T-helper 17 cell (primary cell): Measurements from ENCODE around the gene BDH1. TPM values are rescaled to one million over a fixed set of nuclear protein-coding genes. Genes with fewer than 3 reads are reported as not detected.
"Not testable (repeated sequence)": the region's sequence is repeated elsewhere in the genome, so short reads cannot be mapped to it uniquely, and the experiment has no call there.

ENCODE experiments used
- ATAC-seq: fragments of 150-1000 bp; cut with Tn5 transposase; 2 replicates; pipeline ENCODE4 v1.10.0; 2021; ENCODE audit warnings: mild to moderate bottlenecking, moderate library complexity
- DNase-seq, 3 donors: peaks; one replicate each; pipeline versions ENCODE4 v3.0.0 to v3.0.0-alpha.2; 2020 to 2021
- H3K9me3 ChIP-seq: one replicate; pipeline ENCODE4 v1.7.0; 2013; ENCODE audit warnings: low read length, mild to moderate bottlenecking; ENCODE audit not compliant: control insufficient read depth, poor library complexity, severe bottlenecking
- H3K27ac Mint-ChIP-seq: one replicate; pipeline ENCODE4 v1.8.0; 2022; ENCODE audit warnings: mild to moderate bottlenecking, moderate library complexity, mixed read lengths
- H3K27me3 Mint-ChIP-seq: one replicate; pipeline ENCODE4 v1.8.0; 2022; ENCODE audit warnings: mixed read lengths
- H3K36me3 Mint-ChIP-seq: one replicate; pipeline ENCODE4 v1.8.0; 2022; ENCODE audit warnings: low read depth, mixed read lengths
- H3K4me1 Mint-ChIP-seq: one replicate; pipeline ENCODE4 v1.8.0; 2022; ENCODE audit warnings: mild to moderate bottlenecking, mixed read lengths
- H3K4me3 Mint-ChIP-seq: one replicate; pipeline ENCODE4 v1.8.0; 2022; ENCODE audit warnings: mild to moderate bottlenecking, moderate library complexity, mixed read lengths
- total RNA-seq, 4 donors: library from RNA in 2 of 4; stranded (reverse) in 2 of 4; gene quantifications; one replicate each; pipeline ENCODE4 v1.2.3 and lab custom pipeline; 2022 to 2026

BDH1 gene
- total RNA-seq, 2 donors from 2014 or later, result 20.7 to 22.4 TPM

DNA sequence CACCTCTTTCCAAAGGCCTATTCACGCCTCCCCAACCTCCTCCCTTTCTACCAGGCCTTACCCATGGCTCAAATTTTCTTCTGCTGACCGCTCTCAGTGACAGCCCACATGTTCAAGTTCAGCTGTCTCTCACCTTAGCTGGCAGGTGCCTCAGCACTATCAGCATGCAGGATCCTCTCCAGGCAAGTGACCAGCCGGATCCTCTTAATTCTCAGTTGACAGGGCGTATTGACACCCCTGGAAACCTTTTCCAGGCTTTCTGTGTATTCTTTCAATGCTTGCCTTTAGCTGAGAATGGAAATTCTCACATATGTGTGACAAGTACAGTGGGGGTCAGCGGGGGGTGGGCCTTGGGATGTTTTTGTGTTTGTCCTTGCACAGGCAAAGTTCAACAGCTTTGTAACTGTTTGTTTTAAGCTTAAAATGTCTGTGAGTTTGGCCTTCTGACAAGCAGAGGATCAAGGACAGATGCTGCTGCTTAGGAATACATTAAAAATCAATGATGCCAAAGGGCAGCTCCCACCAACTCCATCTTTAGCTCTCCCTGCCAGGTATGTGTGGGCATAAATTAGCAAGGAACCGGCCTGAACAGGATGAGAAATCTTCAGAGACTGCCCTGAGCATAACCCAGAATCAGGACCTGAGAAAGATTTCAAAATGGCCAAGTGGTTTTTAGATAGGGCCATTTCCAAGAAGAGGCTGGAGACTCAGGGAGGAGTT is 17.4 kb upstream of the BDH1 start:
- Mint-ChIP-seq H3K4me1 (no peaks in the 10 kb centered on the region), H3K4me3 (no peak overlapping the region), H3K36me3 (no peaks in the 10 kb centered on the region), H3K27ac (no peak overlapping the region), H3K27me3 (peaks cover 32% of the 10 kb centered on the region)
- ATAC-seq, result no peak
- no peak for DNase-seq
- no peaks in the 10 kb centered on the region for H3K9me3 ChIP-seq

GRCh38 chr3:197571880-197572172 is 16.1 kb upstream of the BDH1 start:
- DNase-seq, H3K36me3 Mint-ChIP-seq, H3K9me3 ChIP-seq, H3K4me3 Mint-ChIP-seq, H3K27ac Mint-ChIP-seq, ATAC-seq, H3K4me1 Mint-ChIP-seq: not testable (repeated sequence)
- H3K27me3 Mint-ChIP-seq, result peaks cover 32% of the 10 kb centered on the region

DNA sequence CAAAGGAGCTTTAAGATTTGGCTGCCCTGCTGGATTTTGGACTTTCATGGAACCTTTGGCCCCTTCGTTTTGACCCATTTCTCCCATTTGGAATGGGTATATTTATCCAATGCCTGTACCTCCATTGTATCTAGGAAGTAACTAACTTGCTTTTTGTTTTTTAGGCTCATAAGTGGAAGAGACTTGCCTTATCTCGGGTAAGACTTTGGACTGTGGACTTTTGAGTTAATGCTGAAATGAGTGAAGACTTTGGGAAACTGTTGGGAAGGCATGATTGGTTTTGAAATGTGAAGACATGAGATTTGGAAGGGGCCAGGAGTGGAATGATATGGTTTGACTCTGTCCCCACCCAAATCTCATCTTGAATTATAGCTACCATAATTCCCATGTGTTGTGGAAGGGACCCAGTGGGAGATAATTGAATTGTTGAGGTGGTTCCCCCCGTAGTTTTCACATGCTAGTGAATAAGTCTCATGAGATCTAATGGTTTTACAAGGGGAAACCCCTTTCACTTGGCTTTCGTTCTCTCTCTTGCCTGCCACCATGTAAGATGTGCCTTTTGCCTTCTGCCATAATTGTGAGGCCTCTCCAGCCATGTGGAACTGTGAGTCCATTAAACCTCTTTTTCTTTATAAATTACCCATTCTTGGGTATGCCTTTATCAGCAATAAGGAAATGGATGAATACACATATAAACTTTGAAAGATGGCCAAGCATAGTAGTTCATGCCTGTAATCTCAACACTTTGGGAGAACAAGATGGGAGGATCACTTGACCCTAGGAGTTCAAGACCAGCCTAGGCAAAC is 15.5 kb upstream of the BDH1 start:
- H3K27ac Mint-ChIP-seq, H3K4me1 Mint-ChIP-seq, DNase-seq, H3K4me3 Mint-ChIP-seq, H3K9me3 ChIP-seq, H3K36me3 Mint-ChIP-seq, ATAC-seq: not testable (repeated sequence)
- H3K27me3 Mint-ChIP-seq, result peaks cover 27% of the 10 kb centered on the region

- not testable (repeated sequence) for H3K9me3 ChIP-seq, H3K4me1 Mint-ChIP-seq, H3K4me3 Mint-ChIP-seq, H3K36me3 Mint-ChIP-seq, ATAC-seq, H3K27ac Mint-ChIP-seq, DNase-seq
- peaks cover 24% of the 10 kb centered on the region for H3K27me3 Mint-ChIP-seq
Observed at GRCh38 chr3:197569433-197569832, 13.7 kb upstream of the BDH1 start.

DNA sequence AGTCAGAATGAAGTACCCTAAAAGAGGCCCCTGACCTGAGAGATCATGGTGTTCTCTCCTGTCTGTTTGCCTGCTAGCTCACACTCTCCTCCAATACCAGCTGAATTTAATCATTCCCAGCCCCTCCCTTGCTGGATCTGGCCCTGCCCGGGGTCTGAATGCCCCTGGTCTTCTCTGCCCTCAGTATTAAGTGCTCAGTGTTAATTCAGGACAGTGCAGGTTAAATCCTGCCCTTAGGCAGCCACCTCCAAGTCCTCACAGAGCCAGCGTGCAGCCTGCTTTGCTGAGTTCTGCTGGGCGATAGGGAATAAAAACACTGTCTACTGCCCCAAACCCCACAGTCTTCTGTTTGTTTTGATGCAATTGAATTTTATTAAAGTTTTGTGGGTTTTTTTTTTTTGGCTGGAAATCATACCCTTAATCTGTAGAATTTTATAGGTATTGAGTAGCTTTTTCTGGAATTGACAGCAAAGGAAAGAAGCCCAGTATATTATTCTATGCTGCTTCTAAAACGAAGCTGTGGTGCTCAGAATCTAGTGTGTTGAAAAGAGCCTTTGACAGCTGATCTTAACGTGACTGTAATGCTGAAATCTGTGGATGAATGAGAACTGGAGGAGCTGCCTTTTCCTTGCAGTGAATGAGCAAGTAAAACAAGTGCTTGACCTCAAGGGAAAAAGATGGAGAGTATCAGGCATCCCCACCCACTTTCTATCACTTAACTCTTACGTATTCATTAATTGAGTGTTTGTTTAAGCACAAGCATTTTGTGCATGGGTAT is 12.3 kb upstream of the BDH1 start:
- H3K27me3 Mint-ChIP-seq, result peaks cover 19% of the 10 kb centered on the region
- H3K36me3 Mint-ChIP-seq, result no peaks in the 10 kb centered on the region
- no peak overlapping the region for H3K4me3 Mint-ChIP-seq
- DNase-seq (no peak), ATAC-seq (no peak)
- H3K27ac Mint-ChIP-seq, result no peak overlapping the region
- no peaks in the 10 kb centered on the region for H3K4me1 Mint-ChIP-seq
- H3K9me3 ChIP-seq, result no peaks in the 10 kb centered on the region

DNA sequence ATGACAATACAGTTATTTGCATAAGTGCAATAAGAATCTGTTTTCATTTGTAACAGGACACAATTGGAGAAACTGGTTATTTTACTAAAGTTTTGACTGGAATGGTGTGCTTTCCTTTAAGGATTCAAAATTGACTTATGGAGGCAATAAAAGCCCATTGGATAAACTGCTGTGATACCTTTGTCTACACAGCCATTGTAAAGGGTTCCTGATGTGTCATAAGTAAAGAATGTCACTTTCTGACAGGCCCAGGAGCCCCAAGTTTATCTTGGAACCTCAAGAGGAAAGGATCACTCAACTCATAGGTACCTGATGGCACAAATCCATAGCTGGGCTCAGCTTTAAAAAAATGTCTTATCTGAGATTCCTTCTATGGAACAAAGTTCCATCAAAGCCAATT is 10.4 kb upstream of the BDH1 start:
- H3K4me1 Mint-ChIP-seq, H3K4me3 Mint-ChIP-seq, ATAC-seq, DNase-seq, H3K36me3 Mint-ChIP-seq, H3K9me3 ChIP-seq, H3K27ac Mint-ChIP-seq: not testable (repeated sequence)
- H3K27me3 Mint-ChIP-seq, result peaks cover 25% of the 10 kb centered on the region

- no peaks in the 10 kb centered on the region for H3K9me3 ChIP-seq
- H3K4me3 Mint-ChIP-seq, result no peak overlapping the region
- peaks cover 2% of the 10 kb centered on the region for H3K4me1 Mint-ChIP-seq
- no peak overlapping the region for H3K27ac Mint-ChIP-seq
- H3K36me3 Mint-ChIP-seq, result peaks cover 2% of the 10 kb centered on the region
- ATAC-seq (no peak), DNase-seq (no peak)
- peaks cover 13% of the 10 kb centered on the region for H3K27me3 Mint-ChIP-seq
Observed at GRCh38 chr3:197564097-197564843, 8.5 kb upstream of the BDH1 start.

GRCh38 chr3:197562398-197563251 is 6.9 kb upstream of the BDH1 start:
- Mint-ChIP-seq H3K27ac (no peak overlapping the region), H3K27me3 (peaks cover 22% of the 10 kb centered on the region), H3K4me3 (no peak overlapping the region), H3K4me1 (peaks cover 2% of the 10 kb centered on the region), H3K36me3 (peaks cover 2% of the 10 kb centered on the region)
- H3K9me3 ChIP-seq, result no peaks in the 10 kb centered on the region
- DNase-seq, result no peak
- no peak for ATAC-seq

GRCh38 chr3:197561926-197562325 is 6.2 kb upstream of the BDH1 start:
- DNase-seq (no peak), ATAC-seq (no peak)
- H3K9me3 ChIP-seq, result no peaks in the 10 kb centered on the region
- H3K27me3 Mint-ChIP-seq, result peaks cover 21% of the 10 kb centered on the region
- H3K36me3 Mint-ChIP-seq, result peaks cover 2% of the 10 kb centered on the region
- H3K4me1 Mint-ChIP-seq, result peaks cover 5% of the 10 kb centered on the region
- no peak overlapping the region for H3K27ac Mint-ChIP-seq
- no peak overlapping the region for H3K4me3 Mint-ChIP-seq

DNA sequence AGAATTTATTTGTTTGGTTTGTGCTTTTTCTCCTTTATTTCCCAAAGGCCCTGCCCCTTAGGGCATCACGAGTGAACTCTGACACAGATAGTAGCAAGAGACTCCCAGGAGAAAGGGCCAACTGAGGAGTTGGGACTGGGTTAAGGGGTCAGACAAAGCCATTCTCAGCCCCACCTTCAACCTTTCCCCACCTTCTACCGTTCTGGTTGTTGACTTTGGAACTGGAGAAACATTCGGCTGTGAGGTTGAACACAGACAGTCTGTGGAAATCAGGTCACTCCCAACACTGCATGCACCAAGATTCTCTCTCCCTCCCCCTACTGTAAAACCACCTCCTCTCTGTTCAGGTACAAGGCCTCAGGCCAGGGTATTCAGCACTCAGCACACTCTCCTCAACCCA is 3.9 kb upstream of the BDH1 start:
- DNase-seq, result no peak
- Mint-ChIP-seq H3K4me1 (peaks cover 7% of the 10 kb centered on the region), H3K27ac (no peak overlapping the region), H3K27me3 (peaks cover 22% of the 10 kb centered on the region), H3K36me3 (peaks cover 2% of the 10 kb centered on the region), H3K4me3 (no peak overlapping the region)
- no peak for ATAC-seq
- H3K9me3 ChIP-seq, result no peaks in the 10 kb centered on the region

GRCh38 chr3:197554562-197555280 is 1.0 kb downstream of the BDH1 start:
- Mint-ChIP-seq H3K4me3 (peak overlapping the region; percentile 92), H3K27me3 (peaks cover 16% of the 10 kb centered on the region), H3K36me3 (peaks cover 2% of the 10 kb centered on the region), H3K4me1 (peaks cover 31% of the 10 kb centered on the region), H3K27ac (peak overlapping the region; percentile 92)
- H3K9me3 ChIP-seq, result no peaks in the 10 kb centered on the region
- DNase-seq (peak; percentile 77 to 81 (median 80)), ATAC-seq (peak; percentile 96)

GRCh38 chr3:197554196-197554561 is 1.6 kb downstream of the BDH1 start:
- Mint-ChIP-seq H3K4me3 (peak overlapping the region; percentile 92), H3K27ac (peak overlapping the region; percentile 92), H3K27me3 (peaks cover 16% of the 10 kb centered on the region), H3K4me1 (peaks cover 33% of the 10 kb centered on the region), H3K36me3 (peaks cover 2% of the 10 kb centered on the region)
- DNase-seq (no peak), ATAC-seq (peak; percentile 0)
- no peaks in the 10 kb centered on the region for H3K9me3 ChIP-seq
